Skeletal muscle satellite cell (primary cell): ENCODE results near the gene ITIH2.
"Not testable (repeated sequence)": the region's sequence is repeated elsewhere in the genome, so short reads cannot be mapped to it uniquely, and the experiment has no call there.

Source experiments
- H3K27me3 ChIP-seq: 2 replicates; pipeline ENCODE4 v1.7.0; 2013; ENCODE audit warnings: low read length; ENCODE audit not compliant: control insufficient read depth, insufficient read depth
- H3K36me3 ChIP-seq: 2 replicates; pipeline ENCODE4 v1.7.0; 2013; ENCODE audit warnings: mild to moderate bottlenecking, control low read depth, low read length; ENCODE audit not compliant: insufficient read depth
- H3K4me1 ChIP-seq: 2 replicates; pipeline ENCODE4 v1.7.0; 2013; ENCODE audit warnings: low read length; ENCODE audit not compliant: control insufficient read depth, insufficient read depth
- H3K4me2 ChIP-seq: 2 replicates; pipeline ENCODE4 v1.7.0; 2013; ENCODE audit warnings: mild to moderate bottlenecking, low read length
- H3K4me3 ChIP-seq: 2 replicates; pipeline ENCODE4 v1.7.0; 2013; ENCODE audit warnings: low read length
- H3K9ac ChIP-seq: 2 replicates; pipeline ENCODE4 v1.7.0; 2013; ENCODE audit warnings: mild to moderate bottlenecking, low read depth, low read length, moderate library complexity
- H3K9me3 ChIP-seq: replicated peaks from 2 replicates; pipeline ENCODE4 v1.7.0; 2013; ENCODE audit warnings: mild to moderate bottlenecking, control low read depth, low read length

ITIH2 gene

DNA sequence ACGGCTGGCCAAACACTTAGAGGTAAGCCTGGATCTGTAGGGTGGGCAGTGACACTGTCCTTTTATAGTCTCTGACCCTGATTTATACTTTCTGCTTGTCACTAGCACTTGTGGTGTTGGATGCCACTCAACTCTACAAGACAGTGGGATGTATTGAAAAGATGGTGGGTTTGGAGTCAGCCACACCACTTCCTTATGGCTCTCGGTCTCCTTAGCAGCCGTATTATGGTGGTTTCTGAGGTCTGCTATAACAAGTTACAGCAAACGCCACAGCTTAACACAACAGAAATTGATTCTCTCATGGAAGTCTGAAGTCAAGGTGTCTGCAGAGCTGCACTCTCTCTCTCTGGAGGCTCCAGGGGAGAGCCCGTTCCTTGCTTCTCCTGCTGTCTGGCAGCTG lies 14.7 kb downstream of the ITIH2 start:
- no peak overlapping the region for H3K9ac ChIP-seq
- H3K9me3 ChIP-seq = no peaks in the 10 kb centered on the region

DNA sequence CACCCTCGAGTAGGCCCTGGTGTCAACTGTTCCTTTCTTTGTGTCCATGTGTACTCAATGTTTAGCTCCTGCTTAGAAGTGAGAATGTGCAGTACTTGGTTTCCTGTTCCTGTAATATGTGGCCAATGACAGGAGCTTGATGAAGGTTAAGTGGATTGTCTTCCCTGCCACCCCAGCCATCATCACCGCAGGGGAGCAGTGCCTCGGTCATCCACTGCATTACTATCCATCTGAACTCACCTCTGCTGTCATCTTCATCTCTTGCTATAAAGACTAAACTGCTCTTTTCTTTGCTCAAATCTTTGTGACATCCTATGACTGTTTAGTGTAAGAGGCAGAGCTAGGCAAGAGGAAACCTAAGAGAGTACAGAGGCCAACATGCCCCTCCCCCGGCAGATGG lies 15.6 kb downstream of the ITIH2 start:
- H3K27me3 ChIP-seq = no peaks in the 10 kb centered on the region
- H3K4me2 ChIP-seq = no peak overlapping the region
- no peaks in the 10 kb centered on the region for H3K4me1 ChIP-seq
- no peak overlapping the region for H3K4me3 ChIP-seq
- H3K9me3 ChIP-seq = no peaks in the 10 kb centered on the region
- no peak overlapping the region for H3K9ac ChIP-seq
- H3K36me3 ChIP-seq = no peaks in the 10 kb centered on the region

More for the DNA sequence above, 14.7 kb downstream of the ITIH2 start:
- H3K27me3 ChIP-seq = no peaks in the 10 kb centered on the region
- no peak overlapping the region for H3K4me3 ChIP-seq
- no peaks in the 10 kb centered on the region for H3K36me3 ChIP-seq
- H3K4me2 ChIP-seq = no peak overlapping the region
- H3K4me1 ChIP-seq = no peaks in the 10 kb centered on the region

DNA sequence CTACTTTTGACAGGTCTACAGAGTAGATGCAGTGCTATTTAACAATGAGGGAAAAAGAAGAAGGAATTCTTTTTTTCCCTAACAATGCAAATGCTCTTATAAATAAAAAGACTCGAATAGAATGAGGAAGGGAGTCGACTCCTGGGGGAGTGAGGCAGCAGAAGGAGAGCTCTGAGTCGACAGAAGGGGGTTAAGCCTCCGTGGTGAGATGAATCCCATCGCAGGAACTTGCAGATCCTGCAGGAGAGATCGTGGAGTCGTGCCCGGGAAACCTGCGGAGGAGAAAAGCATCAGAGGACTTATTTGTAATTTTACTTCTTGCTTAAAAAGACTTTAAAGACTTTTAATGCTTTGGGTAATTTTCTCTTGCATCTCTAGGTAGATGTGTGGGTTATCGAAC lies 17.4 kb downstream of the ITIH2 start:
- Histone ChIP-seq H3K4me1 (no peaks in the 10 kb centered on the region), H3K27me3 (no peaks in the 10 kb centered on the region), H3K9me3 (no peaks in the 10 kb centered on the region), H3K4me3 (no peak overlapping the region), H3K9ac (no peak overlapping the region), H3K36me3 (no peaks in the 10 kb centered on the region), H3K4me2 (no peak overlapping the region)

DNA sequence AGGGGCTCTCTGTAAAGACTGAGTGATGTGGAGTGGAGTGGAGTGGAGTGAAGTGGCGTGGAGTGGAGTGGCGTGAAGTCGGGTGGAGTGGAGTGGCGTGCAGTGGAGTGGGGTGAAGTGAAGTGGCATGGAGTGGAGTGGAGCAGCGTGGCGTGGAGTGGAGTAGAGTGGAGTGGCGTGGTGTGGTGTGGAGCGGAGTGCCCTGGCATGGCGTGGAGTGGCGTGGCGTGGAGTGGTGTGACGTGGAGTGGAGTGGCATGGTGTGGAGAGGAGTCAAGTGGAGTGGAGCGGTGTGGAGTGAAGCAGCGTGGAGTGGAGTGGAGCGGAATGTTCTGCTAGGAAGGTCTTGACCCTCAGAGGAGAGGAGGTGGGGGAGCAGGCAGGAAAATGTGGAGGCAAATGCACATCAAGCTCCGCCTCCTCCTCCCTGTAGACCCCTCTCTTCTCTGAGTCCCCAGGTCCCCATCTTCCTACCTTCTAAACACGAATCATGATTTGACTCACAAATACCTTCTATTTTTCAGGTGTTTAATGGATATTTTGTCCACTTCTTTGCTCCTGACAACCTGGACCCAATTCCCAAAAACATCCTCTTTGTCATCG lies 19.9 kb downstream of the ITIH2 start:
- H3K9me3 ChIP-seq = no peaks in the 10 kb centered on the region
- no peaks in the 10 kb centered on the region for H3K4me1 ChIP-seq
- no peaks in the 10 kb centered on the region for H3K36me3 ChIP-seq
- no peak overlapping the region for H3K4me3 ChIP-seq
- no peak overlapping the region for H3K4me2 ChIP-seq
- H3K9ac ChIP-seq = no peak overlapping the region
- peaks cover 4% of the 10 kb centered on the region for H3K27me3 ChIP-seq

DNA sequence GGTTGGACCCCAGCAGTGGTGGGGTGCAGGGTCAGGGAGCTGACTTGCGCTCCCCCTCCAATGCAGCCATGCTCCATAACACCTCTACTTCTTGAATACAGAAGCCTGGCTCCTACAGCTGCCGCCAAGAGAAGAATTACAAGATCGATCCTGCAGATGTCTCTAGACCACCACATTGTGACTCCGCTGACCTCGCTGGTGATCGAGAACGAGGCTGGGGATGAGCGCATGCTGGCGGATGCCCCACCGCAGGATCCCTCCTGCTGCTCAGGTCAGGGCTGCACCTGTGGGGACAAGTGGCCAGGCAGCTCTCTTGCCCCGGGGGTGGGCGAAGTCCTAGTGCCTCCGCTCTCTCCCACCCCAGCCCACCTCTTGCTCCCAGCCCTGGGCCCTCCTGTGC lies 31.7 kb downstream of the ITIH2 start:
- no peaks in the 10 kb centered on the region for H3K4me1 ChIP-seq
- H3K36me3 ChIP-seq = no peaks in the 10 kb centered on the region
- H3K4me3 ChIP-seq = no peak overlapping the region
- no peak overlapping the region for H3K9ac ChIP-seq
- no peaks in the 10 kb centered on the region for H3K9me3 ChIP-seq
- no peaks in the 10 kb centered on the region for H3K27me3 ChIP-seq
- no peak overlapping the region for H3K4me2 ChIP-seq

DNA sequence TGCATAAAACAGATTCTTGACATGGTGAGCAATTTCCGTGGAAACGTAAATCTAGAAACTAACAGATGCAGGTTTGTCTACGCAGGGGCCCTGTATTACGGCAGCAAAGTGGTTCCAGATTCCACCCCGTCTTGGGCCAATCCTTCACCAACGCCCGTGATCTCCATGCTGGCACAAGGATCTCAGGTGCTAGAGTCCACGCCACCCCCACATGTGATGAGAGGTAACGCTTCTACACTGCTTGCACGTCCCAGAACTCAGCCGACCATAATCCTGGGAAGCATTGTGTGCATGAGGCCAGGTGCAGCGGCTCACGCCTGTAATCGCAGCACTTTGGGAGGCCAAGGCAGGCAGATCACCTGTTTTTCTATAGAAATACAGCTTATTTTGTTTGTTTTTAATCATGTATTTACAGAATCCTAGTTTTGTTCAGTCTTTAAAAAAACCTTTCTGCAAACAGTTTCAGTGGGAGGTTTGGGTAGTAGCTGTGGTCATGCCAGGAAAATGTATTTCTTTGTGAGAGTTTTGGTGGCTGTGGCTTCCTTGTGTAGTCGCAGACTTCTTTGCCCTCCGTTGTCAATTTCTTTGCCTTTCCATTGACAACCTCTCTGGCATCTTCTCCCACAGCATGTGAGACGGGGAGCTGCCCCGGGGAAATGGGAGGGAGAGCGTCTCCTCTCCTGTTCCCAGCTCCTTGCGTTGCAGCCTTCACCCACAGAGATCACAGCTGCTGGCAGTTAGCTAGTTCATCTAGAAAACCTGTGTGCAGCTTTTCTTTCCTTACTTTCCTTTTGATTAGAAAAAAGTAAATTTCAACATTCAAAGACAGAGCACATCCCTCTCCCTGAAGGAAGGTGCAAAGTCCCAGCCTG lies 35.7 kb downstream of the ITIH2 start:
- Histone ChIP-seq H3K4me1 (no peaks in the 10 kb centered on the region), H3K27me3 (no peaks in the 10 kb centered on the region), H3K4me2 (no peak overlapping the region), H3K9me3 (no peaks in the 10 kb centered on the region), H3K4me3 (no peak overlapping the region), H3K9ac (no peak overlapping the region), H3K36me3 (no peaks in the 10 kb centered on the region)

DNA sequence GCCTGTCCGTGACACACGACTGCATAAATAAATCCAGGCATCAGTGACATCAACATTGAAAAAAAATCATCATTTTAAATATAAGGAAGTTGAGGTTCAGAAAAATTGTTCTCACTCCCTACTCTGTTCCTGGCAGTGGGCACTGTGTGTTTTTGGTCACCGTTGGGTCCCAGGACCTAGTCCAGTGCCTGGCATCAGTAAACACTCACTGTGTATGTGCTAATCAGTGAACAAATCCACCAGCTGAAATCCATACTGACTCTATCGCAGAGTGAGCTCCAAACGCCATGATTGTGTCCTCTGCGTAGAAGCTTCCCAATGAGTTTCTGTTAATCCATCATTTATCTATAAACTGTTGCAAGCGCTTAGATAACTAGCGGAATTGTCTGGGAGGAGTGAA lies 41.2 kb downstream of the ITIH2 start:
- Histone ChIP-seq H3K9ac (no peak overlapping the region), H3K9me3 (no peaks in the 10 kb centered on the region), H3K4me2 (no peak overlapping the region), H3K4me3 (no peak overlapping the region), H3K36me3 (no peaks in the 10 kb centered on the region), H3K4me1 (no peaks in the 10 kb centered on the region), H3K27me3 (no peaks in the 10 kb centered on the region)

DNA sequence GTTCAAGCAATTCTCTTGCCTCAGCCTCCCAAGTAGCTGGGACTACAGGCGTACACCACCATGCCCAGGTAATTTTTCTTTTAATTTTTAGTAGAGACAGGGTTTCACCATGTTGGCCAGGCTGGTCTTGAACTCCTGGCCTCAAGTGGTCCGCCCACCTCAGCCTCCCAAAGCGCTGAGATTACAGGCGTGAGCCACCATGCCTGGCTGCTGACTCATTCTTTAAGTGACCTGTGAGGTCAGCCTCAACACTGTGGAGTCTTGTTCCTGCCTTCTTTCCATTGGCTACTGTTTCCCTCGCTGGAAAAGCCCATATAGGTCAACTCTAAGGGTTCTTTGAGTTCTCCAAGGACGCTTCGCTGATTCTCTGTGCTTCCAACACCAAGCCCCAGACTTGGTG lies 45.5 kb downstream of the ITIH2 start:
- not testable (repeated sequence) for H3K9me3 ChIP-seq, H3K4me1 ChIP-seq

DNA sequence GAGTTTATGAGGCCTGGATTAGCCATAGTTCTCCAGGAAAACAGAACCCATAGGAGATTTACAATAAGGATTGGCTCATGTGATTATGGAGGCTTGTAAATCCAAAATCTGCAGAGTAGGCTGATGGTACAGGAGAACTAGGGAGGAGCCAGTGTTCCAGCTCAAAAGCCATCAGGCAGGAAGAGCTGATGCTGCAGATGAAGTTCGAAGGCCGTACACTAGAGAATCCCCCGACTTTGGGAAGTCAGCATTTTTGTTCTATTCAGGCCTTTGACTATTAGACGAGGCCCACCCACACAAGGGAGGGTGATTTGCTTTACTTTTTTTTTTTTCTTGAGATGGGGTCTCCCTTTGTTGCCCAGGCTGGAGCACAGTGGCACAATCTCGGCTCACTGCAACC lies 47.1 kb downstream of the ITIH2 start:
- no peaks in the 10 kb centered on the region for H3K4me1 ChIP-seq
- peaks cover 40% of the 10 kb centered on the region for H3K36me3 ChIP-seq
- no peak overlapping the region for H3K4me3 ChIP-seq
- no peak overlapping the region for H3K4me2 ChIP-seq
- H3K9me3 ChIP-seq = no peaks in the 10 kb centered on the region
- no peaks in the 10 kb centered on the region for H3K27me3 ChIP-seq
- H3K9ac ChIP-seq = no peak overlapping the region

More for the DNA sequence above, 45.5 kb downstream of the ITIH2 start:
- not testable (repeated sequence) for H3K9ac ChIP-seq, H3K4me2 ChIP-seq, H3K4me3 ChIP-seq, H3K27me3 ChIP-seq
- H3K36me3 ChIP-seq = peaks cover 31% of the 10 kb centered on the region

DNA sequence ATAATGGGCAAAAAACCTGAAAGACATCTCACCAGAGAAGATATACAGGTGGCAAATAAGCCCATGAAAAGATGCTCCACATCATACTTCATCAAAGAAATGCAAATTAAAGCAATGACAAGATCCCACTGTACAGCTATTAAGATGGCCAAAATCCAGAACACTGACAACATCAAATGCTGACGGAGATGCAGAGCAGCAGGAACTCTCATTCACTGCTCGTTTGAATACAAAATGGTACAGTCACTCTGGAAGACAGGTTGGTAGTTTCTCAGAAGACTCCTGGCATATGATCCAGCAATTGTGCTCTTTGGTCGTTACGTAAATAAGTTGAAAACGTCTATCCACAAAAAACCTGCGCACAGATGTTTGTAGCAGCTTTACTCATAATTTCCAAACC lies 49.1 kb downstream of the ITIH2 start:
- H3K4me2 ChIP-seq = no peak overlapping the region
- H3K27me3 ChIP-seq = no peaks in the 10 kb centered on the region
- H3K9ac ChIP-seq = no peak overlapping the region
- H3K36me3 ChIP-seq = peaks cover 59% of the 10 kb centered on the region
- H3K4me1 ChIP-seq = no peaks in the 10 kb centered on the region
- H3K9me3 ChIP-seq = no peaks in the 10 kb centered on the region
- no peak overlapping the region for H3K4me3 ChIP-seq

DNA sequence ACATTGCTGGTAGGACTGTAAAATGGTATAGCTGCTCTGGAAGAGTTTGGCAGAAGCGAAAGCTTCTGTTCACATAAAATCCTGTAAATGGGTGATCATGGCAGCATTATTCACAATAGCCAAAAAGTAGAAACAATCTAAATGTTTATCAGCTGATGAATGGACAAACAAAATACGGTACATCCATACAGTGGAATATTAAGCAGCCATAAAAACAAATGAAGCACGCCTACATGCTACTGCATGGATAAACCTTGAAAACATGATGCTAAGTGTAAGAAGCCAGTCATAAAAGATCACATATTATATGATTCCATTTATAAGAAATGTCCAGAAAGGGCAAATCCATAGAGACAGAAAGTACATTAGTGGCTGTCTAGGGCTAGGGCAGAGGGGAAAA lies 52.0 kb downstream of the ITIH2 start:
- Histone ChIP-seq H3K4me3 (no peak overlapping the region), H3K27me3 (no peaks in the 10 kb centered on the region), H3K9me3 (no peaks in the 10 kb centered on the region), H3K4me1 (no peaks in the 10 kb centered on the region), H3K4me2 (no peak overlapping the region), H3K36me3 (peaks cover 72% of the 10 kb centered on the region), H3K9ac (no peak overlapping the region)
